ENCODE data around the gene CRY1.
A peak's percentile ranks its signal among the peaks of the same experiment; 100 is the strongest.
"Not testable (repeated sequence)": the region's sequence is repeated elsewhere in the genome, so short reads cannot be mapped to it uniquely, and the experiment has no call there.

The CRY1 gene

GRCh38 chr12:107108366-107108765 is 15.0 kb upstream of the CRY1 start:
- DNase-seq (ENCODE audit: low read depth in 2 of 2): not testable (repeated sequence)

DNA sequence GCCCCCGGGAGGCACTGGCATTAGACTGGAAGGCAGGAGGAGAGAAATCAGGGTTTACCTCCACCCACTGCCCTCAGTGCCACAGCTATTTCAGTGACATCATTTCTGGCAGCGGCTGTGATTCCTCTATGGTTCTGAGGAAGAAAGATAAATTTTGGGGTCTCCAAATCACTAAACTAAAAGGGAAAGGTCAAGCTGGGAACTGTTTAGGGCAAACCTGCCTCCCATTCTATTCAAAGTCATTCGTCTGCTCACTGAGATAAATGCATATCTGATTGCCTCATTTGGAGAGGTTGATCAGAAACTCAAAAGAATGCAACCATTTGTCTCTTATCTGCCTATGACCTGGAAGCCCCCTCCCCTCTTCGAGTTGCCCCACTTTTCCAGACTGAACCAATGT is 14.0 kb upstream of the CRY1 start:
- no peak for DNase-seq (ENCODE audit: low read depth in 2 of 2)

- DNase-seq (ENCODE audit: low read depth in 2 of 2): no peak
Observed at GRCh38 chr12:107106241-107107025, 13.1 kb upstream of the CRY1 start.

DNA sequence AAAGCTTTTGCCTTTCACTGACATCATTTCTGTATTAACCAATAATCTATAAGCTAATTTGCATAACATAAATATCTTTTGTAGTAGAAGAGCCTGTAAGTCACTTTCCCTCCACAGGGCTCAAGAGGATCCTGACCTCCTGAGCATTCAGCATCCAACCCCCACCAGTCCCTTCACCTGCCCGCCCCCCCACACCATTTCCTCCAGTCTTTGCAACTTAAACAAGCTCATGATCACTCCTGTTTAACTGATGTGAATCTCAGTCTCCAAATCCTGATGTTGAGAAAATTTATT is 12.0 kb upstream of the CRY1 start:
- no peak for DNase-seq (ENCODE audit: low read depth in 2 of 2)

DNA sequence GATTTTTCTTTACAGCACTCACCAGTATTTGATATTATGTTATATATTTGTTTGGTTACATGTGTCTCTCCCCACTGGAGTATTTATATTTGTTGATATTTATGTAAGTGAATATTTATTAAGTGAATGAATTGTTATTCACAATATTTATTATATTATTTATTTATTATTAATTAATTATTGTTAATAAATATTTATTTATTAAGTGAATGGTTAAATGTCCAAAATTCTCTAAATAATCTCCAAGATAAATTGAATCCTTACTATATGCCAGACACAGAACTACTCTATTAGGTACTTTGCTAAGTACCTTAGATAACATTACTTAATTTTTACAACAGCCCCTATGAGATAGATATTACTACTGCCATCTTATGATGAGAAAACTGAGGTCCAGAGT is 10.2 kb upstream of the CRY1 start:
- DNase-seq (ENCODE audit: low read depth in 2 of 2): no peak

GRCh38 chr12:107103097-107103496 is 9.7 kb upstream of the CRY1 start:
- no peak for DNase-seq (ENCODE audit: low read depth in 2 of 2)

- no peak for DNase-seq (ENCODE audit: low read depth in 2 of 2)
Observed at GRCh38 chr12:107102294-107102693, 8.9 kb upstream of the CRY1 start.

DNA sequence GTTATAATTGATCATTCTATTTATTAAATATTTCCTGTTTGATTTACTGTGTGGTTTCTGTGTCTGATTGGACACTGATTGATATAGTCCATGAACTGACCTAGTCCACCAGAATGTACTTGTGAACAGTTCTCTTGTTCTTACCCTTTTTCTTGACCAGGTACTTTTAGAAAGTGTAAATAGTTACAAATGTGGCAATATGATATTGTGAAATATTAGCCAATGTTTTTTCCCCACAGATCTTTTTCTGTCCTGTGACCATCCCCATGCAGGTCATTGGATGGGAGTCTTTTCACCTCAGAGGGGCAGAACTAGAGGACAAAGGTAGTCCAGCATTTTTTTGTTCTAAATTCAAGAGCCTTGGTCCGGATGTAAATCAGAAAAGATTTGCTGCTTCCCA is 8.3 kb upstream of the CRY1 start:
- no peak for DNase-seq (ENCODE audit: low read depth in 2 of 2)

- DNase-seq (ENCODE audit: low read depth in 2 of 2): no peak
Observed at GRCh38 chr12:107099917-107100316, 6.6 kb upstream of the CRY1 start.

GRCh38 chr12:107096571-107096970 is 3.2 kb upstream of the CRY1 start:
- no peak for DNase-seq (ENCODE audit: low read depth in 2 of 2)

- DNase-seq (ENCODE audit: low read depth in 2 of 2): no peak
Observed at GRCh38 chr12:107094183-107094448, 767 bp upstream of the CRY1 start.

- peak; percentile 56 to 65 for DNase-seq (ENCODE audit: low read depth in 2 of 2)
Observed at GRCh38 chr12:107092669-107093416, 506 bp downstream of the CRY1 start.

DNA sequence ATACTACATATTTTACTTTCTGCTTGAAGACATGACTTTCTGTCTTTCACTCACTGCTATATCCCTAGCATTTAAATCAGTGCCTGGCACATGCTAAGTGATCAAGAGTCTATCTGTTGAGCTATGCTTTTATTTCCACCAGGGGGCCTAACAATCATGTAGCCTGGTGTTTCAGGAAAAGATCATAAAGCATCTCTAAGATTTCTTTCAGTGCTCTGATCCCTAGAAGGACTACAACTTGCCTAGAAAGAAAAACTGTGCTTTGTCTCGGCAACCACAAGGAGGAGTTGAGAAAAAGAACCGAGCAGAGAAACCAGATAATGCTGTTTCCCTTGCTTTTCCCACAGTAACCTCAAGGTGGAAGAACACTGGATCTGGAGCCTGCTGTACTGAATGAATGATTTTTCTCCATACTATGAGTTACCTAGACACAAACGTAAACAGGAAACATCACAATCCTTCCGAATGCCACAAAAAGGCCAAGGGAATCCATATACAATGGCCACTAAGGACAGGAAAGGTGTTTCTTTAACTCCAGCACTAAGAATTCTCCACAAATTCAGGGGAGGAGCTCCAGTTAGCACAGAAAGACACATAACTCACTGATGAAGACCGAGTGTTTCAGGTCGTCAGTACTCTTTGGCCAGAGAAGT is 1.2 kb downstream of the CRY1 start:
- DNase-seq (ENCODE audit: low read depth in 2 of 2): no peak

- no peak for DNase-seq (ENCODE audit: low read depth in 2 of 2)
Observed at GRCh38 chr12:107091381-107091780, 2.0 kb downstream of the CRY1 start.

DNA sequence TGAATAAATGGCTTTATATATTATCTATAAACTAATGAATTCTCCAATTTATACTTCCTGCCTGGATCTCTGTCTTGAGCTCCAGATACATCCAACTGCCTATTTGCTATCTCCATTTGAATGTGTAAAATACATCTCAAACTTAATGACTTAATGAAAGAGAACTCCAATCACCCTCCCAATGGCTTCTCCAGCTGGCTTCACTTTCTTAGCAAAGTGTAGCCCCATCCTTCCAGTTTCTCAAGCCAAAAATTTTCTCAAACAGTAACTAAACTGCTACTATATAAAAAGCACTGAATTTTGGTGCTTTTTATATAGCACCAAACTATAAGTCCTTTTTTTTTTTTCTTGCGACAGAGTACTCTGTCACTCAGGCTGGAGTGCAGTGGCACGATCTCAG is 2.6 kb downstream of the CRY1 start:
- no peak for DNase-seq (ENCODE audit: low read depth in 2 of 2)

DNA sequence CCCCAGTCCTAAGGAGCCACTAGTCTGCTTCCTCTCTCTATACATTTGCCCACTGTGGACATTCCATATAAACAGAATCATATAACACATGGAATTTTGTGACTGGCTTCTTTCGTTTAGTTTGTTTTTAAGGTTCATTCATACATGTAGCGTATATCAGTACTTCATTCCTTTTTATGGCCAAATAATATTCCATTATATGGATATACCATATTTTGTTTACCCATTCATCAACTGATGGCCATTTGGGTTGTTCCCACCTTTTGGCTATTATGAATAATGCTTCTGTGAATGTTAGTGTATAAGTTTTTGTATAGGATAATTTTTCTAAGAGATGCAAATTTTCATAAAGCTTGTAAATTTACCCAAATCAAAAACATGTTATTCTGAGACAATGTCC is 4.4 kb downstream of the CRY1 start:
- no peak for DNase-seq (ENCODE audit: low read depth in 2 of 2)

GRCh38 chr12:107086314-107086713 is 7.0 kb downstream of the CRY1 start:
- DNase-seq (ENCODE audit: low read depth in 2 of 2): no peak

DNA sequence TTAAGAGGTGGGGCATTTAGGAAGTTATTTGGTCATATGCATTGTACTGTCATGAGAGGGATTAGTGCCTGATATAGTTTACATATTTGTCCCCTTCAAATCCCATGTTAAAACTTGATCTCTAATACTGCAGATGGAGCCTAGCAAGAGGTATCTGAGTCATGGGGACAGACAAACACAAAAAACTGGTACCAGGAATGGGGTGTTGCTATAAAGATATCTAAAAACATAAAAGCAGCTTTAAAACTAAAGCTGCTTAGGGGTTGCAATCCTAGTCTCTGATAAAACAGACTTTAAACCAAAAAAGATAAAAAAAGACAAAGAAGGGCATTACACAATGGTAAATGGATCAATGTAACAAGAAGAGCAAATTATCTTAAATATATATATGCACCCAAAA is 11.6 kb downstream of the CRY1 start:
- DNase-seq (ENCODE audit: low read depth in 2 of 2): no peak

GRCh38 chr12:107080299-107080698 is 13.1 kb downstream of the CRY1 start:
- DNase-seq (ENCODE audit: low read depth in 2 of 2): no peak

DNA sequence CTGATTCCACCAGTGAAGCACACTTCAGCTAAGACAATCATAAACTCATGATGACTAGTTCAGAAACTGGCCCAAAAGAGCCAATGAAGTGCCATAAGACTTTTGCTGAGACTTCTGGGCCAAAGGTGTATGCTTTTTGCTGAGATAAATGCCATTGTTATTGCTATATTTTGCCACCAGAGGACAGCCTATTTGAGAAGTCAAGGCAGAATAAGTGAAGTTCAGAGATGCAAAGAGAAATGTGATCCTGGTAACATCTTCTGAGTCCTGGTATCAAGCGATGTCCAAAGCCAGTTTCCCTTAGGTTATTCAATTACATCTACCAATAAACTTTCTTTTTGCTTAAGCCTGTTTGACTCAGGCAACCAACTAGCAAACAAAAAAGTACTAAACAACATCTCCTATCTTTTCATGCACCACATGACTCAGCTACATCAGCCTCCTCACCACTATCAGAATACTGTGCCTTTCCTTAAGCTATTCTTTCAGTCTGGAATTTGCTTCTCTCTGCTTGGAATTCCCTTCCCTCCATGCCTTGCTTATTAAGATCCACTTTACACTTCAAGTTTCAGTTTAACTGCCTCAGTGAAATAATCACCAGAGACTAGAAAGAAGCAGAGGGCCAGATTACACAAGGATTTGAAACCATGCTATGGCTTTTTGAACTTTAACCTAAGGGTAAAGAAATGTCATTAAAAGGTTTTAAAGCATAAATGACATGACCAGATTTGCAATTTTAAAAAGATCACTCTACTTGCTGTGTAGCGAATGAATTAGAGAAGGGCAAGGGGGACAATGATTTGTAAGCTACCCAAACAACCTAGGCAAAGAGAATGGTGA is 14.0 kb downstream of the CRY1 start:
- no peak for DNase-seq (ENCODE audit: low read depth in 2 of 2)

DNA sequence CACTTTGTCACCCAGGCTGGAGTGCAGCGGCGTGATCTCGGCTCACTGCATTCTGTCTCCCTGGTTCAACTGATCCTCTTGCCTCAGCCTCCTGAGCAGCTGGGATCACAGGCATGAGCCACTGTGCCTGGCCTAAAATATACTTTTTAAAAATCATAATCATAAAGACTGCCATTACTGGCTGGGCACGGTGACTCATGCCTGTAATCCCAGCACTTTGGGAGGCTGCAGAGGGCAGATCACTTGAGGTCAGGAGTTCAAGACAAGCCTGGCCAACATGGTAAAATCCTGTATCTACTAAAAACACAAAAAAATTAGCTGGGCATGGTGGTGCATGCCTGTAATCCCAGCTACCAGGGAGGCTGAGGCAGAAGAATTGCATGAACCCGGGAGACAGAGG is 20.1 kb downstream of the CRY1 start:
- DNase-seq (ENCODE audit: low read depth in 2 of 2): not testable (repeated sequence)

GRCh38 chr12:107066691-107067090 is 26.7 kb downstream of the CRY1 start:
- no peak for DNase-seq (ENCODE audit: low read depth in 2 of 2)
